Superior temporal gyrus (tissue), 1 donor: ENCODE results near the gene SINHCAF.

Experiments used
- DNase-seq: peaks from one replicate; pipeline ENCODE4 v3.0.0-alpha.2; 2016; ENCODE audit errors: extremely low spot score

Gene SINHCAF

DNA sequence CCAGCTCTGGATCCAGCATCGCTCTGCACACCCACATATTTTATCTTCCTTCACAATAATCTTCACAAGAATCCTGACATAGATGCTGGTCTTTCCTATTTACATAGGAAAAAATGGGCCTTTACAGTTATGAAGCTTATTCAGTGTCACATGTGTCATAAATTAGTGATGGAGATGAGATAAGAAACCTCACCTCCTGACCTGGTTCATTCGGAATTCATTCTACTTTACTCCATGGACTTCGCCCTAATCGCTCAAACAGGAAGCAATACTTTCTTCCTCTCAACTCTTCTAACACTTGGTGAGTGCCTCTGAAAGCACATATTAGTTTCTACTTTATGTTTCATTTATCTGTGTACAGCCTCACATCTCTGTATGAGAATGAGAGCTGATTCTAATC, 12.0 kb upstream of the SINHCAF start:
- no peak for DNase-seq

DNA sequence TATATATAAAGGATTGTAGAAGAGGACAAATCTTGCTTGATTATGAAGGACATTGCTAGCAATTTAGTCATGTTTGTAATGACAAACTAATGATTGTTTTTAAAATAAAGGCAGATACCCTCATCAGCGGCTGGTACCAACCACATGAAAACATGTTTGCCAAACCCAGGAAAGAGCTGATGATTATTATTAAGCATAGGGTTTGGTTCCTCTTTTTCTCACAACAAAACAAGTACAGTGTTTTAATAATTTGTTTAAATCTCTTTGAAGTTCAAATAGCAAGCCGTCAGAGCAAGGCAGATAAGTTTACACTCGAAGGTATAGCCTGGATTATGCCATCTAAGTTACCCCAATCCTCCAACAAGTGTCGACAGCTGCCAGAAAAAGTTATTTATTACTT, 5.3 kb upstream of the SINHCAF start:
- no peak for DNase-seq

DNA sequence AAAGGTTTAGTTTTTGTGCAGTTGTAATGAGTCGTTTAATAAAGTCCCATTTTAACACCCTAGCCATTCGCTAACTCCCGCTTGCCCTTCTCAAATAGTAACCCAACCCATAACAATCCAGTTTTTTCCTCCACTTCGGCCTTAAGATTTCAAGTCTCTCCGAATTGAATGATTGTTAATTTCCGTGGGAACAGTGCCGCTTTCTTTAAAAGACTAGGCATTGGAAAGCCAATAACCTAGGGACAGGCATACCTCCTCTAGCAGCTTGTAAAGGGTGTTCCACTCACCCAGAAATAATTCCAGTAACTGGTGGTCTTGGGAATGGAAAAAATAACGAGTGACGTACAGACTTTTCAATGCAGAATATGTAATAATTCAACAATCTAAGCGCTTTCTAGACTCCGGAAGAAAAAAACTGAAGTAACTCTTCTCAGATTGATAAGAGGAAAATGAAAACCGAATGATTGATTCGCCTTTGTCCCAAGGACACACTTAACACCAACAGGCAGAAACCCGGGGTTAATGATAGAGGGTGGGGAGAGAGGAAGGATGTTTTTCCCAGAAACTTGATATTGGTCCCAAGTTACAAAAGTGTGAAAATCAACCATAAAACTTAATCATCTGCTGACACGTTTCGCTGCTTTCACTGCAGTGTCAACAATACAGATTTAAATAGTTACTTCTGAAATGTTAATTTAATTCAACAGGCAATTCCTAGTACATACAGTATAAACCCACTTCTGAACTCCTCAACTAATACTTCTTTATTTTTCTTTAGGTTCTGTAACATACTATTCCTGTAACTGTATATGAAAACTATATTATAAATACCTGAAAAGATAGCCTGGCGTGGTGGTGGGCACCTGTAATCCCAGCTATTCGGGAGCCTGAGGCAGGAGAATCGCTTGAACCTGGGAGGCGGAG, 1.0 kb upstream of the SINHCAF start:
- peak; percentile 44 for DNase-seq

DNA sequence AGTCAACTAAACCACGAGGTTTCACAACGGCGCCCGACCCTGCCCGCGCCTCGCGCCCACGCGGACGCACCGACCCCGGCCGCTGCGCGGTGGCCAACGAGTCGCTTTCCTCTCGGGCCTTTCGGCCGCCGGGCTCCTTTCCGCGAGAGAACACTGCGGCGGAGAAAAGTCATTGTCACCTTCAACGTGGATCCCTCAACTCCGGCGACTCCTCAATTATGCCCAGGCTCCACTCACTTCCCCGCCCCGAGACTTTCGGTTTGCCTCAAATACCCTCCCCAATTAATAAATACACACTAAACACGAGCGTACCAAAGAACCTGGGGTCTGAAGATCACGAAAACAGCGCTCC, 450 bp downstream of the SINHCAF start:
- no peak for DNase-seq

DNA sequence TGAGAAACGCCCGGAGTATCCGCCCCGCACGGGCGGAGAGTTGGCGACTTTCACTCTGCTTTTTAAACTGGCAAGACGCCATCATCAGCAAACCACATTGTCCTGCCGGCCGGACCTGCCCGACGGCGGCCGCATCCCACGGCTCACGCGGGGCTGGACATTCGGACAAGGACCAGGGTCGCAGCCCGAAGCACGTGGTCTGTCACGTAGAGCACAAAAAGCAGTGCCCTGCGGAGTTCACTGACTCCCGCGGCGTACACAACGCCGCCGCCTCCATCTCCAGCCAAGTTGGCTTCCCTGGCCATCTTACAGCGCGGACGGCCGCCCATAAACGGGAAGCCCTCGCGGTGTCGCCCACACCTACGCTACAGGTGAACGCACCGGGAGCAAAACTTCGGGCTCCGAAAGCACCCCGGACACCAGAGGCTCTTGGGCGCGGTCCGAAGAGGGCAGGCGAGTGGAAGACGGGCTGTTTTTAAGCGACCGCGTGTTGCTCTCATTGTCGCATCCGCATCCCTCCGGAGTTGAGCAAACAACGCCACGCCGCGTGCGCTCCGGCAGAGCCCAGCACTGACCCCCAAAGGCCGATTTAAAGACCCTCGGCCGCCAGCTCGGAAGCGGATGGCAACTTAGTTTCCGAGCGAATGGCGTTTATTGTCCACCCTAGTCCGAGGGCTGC, 966 bp downstream of the SINHCAF start:
- DNase-seq: no peak

DNA sequence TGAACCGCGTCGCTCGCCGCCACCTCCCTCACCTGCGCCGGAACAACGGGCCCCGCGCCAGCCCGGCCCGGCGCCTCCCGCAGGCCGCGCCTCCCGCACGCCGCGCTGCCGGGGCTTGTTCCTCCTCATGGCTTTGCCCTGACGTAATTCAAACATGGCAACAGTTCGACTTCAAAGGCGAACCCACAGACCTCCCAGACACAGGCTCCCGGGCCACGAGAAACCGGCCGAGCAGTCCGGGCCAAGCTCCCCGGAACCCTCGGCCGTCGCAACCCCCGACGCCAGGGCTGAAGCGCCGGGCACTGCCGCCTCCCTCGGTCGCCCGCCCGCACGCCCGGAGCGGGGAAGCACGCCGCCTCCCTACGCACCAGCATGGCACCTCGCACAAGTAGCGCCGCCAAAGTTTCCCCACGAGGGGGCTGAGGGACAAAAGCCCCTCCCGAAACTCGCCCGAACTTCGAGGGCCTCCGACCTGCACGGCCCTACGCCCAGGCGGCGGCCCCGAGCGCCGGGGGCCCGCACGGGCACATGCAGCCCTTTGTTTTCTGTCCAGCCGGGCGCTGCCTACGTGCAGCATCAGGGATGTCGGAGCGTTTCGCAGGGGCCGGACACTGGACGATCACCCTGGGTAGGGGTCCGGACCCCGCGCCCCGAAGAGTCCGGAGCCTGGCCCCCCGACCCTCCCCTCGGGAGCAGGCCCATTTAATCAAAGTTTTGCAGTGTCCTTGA, 1.7 kb downstream of the SINHCAF start:
- no peak for DNase-seq

DNA sequence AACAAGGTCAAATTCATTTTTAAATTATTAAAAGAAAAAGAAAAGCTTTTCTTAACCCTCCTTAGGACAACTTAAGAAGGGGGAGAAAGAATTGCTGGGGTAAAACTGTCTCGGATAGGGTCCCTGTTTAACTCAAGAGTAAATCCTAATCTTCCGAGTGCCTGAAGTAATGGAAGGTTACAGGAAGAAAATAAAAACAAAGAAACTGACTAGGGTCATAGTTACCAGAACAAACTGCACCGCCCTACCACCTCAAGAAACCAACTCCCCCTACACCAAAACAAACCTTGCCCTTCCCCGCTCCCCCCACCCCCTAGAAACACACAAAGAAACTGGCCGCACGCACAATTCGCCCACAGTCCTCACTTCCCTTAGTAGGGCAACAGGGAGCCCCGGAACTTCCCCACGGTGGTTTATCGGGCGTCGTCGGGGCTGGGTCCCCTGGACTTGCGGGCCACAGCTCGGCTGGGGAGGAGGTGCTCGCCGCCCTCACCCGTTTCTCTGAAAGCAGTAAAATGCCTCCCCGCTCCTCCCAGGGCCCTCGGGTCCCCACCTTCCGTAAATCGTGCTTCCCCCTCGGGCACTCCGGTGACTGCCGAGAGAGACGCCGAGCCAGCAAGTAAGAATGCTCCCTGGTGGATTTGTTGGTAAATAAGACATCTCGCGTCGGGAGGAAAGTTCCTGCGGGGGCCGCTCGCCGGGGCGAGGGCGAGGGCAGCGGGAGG, 2.4 kb downstream of the SINHCAF start:
- DNase-seq: no peak

DNA sequence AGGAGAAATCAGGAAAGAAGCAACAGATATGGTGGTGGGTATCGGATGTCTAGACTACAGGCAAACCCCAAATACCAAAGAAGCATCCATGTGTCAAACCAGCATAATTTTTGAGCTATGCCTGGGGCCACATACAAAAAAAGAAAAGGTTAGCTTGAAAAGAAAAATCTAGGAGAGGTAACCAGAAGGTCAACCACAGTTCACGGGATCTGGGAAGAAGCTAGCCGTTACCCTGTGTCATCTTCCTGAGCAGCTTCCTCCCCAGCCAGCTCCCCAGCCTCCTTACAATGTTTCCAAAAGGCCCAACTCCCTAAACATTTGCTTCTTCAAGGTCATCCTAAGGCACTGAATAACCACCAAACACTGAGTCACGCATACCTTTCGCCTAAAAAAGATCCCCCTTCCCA, 3.1 kb downstream of the SINHCAF start:
- DNase-seq: no peak

DNA sequence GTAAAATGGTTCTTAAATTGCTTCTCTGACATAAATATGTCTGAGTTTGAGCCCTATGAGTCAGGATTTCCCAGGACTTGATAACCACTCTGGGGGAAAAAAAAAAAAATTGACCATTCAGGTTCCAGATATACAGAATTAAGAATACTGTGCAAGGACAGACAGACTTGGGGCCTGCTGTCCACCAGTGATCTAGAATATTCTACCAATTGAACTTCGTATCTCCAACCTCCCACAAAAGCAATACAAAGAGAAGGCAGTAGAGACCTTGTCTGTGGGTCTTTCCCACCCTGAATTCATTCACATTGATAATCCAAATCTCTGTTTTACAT, 4.1 kb downstream of the SINHCAF start:
- DNase-seq: no peak

DNA sequence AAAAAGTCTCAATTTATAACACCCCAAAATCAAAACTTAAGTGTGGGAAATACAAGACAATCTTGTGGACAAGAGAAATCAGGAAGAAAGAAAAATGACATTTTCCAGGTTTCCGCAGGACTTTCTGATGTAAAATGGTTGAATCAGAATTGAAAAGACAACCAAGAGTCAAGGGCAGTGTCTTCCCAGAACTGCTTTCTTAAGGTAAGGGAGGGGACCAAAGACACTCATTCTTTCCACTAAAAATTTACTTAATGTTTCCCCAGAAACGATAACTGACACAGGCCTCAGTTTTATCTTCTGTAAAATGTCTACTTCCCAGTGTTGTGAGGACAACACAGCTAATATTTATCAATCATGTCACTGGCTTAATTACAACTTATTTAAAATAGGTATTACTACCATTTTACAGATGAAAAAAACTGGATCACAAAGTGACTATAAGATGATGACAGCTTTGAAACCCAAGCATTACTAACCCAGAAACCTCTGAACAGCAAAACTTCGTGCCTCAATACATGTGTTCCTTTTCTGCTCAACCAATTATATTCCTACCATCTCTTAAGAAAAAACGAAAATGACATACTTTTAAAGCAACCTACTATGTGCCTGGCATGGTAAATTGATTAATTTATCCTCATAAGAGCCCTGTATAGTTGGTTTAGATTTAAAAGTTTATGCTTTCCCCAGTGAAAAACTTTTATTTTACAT, 4.6 kb downstream of the SINHCAF start:
- no peak for DNase-seq

DNA sequence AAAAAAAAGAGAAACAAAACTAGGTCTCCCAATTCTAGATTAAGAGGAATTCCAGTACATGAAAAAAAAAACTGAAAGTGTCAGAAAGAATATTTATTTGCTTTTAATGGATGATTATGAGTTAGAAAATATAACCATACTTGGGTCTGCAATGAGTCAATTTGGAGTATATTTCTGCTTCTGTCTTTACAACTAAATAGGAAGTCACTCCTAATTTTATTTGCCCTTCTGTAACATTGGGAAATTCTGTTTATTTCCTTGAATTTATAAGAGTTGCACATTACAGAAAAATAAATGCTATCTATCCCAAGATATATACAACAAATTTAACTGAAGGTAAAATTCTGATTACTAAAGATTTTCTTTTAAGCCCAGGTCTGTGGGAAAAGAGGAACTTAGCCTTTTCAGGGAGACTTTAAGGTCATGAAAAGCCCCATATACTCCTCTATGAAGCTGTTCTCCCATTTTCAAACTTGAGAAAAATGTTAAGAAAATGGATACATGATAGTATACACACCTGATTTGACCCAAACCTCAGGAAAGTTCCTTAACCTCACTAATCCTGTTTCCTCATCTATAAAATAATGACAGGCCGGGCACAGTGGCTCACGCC, 7.2 kb downstream of the SINHCAF start:
- DNase-seq: no peak

DNA sequence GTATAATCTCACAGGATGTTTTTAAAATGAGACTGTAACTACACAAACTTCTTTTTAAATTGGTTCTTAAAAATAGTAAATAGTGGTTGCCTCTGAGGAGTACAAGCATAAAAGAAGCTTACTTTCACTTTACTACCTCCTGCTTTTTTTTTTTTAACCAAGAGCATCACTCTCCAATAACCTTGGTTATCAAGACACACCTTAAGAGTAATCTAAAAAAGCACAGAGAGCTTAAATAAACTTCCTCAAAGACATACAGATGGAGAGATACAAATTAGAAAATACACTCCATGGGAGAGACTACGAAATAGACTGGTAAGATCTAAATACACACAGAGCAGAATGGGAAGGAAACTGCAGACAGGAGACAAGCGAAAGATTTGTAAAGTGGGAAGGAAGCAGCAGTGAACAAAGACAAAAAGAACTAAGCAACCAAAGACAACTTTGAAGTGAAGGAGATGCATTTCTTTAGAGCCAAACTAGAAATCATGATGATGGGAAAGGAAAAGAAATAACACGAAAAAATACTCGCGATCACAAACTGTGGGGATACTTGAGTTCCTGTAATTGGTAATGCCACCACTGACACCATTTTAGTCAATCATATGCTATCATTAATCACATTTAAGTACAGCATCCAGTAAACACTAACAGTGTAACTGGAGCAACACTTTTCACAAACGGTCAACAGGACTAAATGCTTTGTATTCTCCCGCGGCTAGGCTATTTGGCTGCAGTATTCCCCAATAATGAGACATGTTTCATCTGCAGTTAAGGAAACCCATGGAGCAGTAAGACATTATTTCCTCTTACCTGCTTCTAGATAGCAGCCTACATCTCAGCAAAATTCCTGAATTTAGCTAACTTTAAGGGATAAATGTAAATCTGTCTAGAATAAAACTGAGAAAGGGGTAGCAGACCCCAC, 8.2 kb downstream of the SINHCAF start:
- DNase-seq: no peak

DNA sequence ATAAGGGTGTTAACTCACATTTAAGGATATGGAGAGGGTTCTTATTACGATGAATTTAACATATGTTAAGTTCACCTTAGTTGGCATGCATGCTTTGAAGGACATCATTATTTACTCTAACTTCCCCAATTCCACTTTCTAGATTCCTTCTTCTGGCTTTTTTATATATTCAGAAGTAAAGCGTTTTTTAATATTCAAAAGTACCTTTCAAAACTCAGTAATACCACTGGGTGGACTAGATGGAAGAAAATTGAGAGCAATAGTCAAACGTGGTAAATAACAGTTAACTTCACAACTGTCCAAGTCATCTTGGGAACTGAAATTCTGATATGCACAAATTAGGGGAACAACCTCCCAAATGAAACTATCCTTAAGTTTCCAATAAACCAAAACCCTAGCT, 9.1 kb downstream of the SINHCAF start:
- DNase-seq: no peak

DNA sequence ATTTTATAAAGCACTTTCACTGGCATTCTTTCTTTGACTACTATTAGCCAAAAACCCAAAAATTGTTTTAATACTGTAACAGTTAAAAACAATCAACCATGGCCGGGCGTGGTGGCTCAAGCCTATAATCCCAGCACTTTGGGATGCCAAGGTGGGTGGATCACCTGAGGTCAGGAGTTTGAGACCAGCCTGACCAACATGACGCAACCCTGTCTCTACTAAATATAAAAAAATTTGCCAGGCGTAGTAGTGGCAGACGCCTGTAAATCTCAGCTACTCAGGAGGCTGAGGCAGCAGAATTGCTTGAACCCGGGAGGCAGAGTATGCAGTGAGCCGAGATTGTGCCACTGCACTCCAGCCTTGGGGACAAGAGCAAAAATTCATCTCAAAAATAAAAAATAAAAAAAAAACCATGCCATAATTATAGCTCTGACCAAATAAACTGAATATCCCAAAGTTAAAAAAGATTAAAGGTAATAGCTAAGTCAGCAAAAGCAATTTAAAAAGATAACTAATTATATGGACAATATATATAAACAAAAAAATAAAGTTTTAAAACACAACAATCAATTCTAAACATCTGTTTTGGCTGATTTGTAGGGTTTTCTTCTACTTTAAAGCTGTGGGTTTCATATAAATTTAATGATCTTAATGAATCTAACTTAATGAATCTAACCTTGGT, 10.0 kb downstream of the SINHCAF start:
- no peak for DNase-seq

DNA sequence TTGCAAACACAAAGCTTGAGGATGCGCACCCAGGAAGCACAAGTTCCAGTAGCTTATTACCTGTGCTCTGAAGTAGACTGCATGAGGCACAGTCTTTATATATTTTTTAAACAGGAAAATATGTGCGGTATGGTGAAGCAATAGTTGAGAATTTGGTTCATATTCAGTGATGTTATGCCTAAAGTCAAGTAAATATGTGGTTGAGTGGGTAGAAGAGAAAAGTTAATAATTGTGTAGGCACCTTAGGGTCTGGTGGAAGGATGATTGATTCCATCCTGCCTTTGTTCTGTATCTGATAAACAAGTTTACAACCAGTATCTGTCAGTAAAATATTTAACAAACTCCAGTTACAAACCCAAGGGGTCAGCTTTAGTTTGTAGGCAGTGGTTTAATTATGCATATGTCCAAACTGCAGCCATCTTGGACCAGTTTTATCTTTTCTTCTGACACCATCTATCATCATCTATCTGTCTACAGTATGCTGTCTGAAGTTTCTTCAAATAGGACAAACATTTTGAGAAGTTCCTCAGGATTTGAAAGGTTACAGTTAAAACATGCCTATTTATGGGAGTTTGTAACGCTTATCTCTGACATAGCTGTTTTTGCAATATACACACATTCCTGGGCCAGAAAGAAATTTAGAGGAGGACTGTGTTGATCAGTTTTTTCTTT, 10.8 kb downstream of the SINHCAF start:
- no peak for DNase-seq

DNA sequence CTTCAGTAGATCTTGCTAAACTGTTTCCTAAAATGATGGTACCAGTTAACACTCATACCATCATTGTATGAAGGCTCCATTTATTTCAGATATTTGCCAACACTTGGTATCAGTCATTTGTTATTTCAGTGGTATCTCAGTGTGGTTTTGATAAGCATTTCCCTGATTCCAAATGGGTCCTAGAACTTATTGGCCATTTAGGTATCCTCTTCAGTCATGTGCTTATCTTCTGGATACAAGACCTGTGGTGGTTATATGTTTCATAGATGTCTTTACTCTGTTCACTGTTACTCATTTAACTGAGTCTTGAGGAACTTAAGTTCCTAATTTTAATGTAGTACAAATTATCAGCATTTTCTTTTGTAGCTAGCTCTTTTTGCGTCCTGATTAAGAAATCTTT, 13.5 kb downstream of the SINHCAF start:
- no peak for DNase-seq

DNA sequence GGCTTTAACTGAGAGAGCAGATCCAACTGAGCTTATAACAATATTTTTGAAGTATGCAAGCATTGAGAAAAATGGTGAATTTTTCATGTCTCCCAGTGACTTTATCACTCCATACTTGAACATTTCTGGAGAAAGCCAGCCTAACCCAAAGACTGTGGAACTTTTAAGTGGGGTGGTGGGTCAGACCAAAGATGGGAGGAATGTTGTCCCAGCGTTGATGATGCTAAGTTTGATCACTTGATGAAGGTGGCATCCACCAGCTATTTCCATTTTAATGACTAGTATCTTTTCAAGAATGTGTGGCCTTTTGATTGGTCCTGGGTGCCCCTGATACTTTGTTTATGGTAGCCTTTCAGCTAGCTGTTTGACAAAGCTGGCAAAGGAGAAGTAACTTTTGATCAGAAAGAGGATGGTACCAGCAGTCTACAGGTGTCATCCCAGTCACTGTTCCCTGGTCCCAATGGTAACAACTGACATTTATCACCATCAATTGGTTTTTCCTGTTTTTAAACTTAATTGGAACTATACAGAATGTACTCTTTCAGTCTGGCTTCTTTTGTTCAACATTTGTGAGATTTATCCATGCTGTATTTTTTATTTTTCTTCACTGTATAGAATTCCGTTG, 14.2 kb downstream of the SINHCAF start:
- DNase-seq: no peak

DNA sequence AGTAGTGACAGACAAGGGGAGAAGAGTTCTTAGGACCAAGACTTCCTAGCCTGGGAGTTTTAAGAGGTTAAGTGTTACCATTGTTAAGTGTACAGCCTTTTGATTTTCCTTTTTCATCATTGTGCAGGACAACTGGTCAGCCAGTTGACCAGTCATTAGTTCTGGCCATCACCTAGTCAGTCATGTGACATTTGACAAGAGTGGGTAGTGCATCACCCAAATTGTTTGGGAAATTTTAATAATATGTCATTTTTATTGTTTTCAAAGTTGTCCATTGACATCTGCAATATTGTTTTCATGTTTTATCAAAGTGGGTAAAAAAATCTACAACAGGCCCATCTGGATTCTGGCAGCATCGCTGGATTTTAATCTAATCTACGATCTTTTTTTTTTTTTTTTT, 15.5 kb downstream of the SINHCAF start:
- no peak for DNase-seq
